AG10803 (cell line): ENCODE measurements around the gene SOX15.

Experiments used
- DNase-seq: peaks from one replicate; pipeline ENCODE4 v3.0.0; 2010; ENCODE audit warnings: low read depth
- H3K4me3 ChIP-seq: 2 replicates; pipeline ENCODE4 v1.5.1; 2011; ENCODE audit warnings: mild to moderate bottlenecking, low read length, control low read depth
- TF ChIP-seq, protein P1 (sequence below): conservative IDR thresholded peaks from 2 replicates; pipeline ENCODE4 v1.5.1; 2011; ENCODE audit warnings: mild to moderate bottlenecking, low read length, control low read depth, inconsistent platforms

The SOX15 gene

DNA sequence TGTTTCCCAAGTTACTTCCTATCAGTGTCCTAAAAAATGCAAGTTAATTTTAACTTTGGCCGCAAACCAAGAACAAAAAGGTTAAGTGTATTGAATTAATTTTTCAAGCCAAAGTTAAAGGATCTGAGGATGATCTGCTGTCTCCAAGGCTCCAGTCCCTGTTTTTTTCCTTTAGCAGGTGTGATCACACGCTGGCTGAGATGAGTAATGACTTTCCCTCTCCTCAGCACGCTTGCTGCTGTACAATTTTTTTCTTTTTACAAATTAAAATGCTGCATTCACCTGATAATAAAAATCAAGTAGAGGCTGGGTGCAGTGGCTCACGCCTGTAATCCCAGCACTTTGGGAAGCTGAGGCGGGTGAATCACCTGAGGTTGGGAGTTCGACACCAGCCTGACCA is 45.0 kb downstream of the SOX15 start:
- no peak for DNase-seq
- H3K4me3 ChIP-seq, result no peak overlapping the region
- TF ChIP-seq, protein P1, sequence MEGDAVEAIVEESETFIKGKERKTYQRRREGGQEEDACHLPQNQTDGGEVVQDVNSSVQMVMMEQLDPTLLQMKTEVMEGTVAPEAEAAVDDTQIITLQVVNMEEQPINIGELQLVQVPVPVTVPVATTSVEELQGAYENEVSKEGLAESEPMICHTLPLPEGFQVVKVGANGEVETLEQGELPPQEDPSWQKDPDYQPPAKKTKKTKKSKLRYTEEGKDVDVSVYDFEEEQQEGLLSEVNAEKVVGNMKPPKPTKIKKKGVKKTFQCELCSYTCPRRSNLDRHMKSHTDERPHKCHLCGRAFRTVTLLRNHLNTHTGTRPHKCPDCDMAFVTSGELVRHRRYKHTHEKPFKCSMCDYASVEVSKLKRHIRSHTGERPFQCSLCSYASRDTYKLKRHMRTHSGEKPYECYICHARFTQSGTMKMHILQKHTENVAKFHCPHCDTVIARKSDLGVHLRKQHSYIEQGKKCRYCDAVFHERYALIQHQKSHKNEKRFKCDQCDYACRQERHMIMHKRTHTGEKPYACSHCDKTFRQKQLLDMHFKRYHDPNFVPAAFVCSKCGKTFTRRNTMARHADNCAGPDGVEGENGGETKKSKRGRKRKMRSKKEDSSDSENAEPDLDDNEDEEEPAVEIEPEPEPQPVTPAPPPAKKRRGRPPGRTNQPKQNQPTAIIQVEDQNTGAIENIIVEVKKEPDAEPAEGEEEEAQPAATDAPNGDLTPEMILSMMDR, result no peak

DNA sequence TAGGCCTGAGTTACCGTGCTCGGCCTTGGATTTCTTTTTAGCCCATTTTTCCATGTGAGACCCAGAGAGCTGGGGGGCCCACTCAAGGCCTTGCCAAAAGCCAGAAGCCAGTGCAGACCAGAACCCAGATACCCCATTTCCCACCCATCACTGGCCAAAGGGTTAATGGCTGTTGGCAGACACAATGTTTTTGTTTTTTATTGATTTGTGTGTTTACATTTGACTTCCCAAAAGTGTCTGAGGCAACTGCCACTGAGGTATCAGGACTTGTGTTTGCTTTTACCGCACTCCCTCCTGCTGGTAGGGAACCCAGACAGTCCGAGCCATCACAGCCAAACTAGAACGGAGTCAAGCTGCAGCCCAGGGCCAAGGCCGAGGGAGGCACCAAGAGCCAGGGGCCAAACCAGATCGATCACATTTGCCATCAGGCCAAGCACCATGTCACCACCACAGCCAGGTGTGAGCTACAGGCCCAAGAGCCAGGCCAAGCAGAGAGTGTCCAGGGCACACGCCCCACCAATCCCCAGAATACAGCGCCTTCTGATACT is 48.7 kb downstream of the SOX15 start:
- TF ChIP-seq, protein P1, result no peak
- no peak for DNase-seq
- H3K4me3 ChIP-seq, result no peak overlapping the region

DNA sequence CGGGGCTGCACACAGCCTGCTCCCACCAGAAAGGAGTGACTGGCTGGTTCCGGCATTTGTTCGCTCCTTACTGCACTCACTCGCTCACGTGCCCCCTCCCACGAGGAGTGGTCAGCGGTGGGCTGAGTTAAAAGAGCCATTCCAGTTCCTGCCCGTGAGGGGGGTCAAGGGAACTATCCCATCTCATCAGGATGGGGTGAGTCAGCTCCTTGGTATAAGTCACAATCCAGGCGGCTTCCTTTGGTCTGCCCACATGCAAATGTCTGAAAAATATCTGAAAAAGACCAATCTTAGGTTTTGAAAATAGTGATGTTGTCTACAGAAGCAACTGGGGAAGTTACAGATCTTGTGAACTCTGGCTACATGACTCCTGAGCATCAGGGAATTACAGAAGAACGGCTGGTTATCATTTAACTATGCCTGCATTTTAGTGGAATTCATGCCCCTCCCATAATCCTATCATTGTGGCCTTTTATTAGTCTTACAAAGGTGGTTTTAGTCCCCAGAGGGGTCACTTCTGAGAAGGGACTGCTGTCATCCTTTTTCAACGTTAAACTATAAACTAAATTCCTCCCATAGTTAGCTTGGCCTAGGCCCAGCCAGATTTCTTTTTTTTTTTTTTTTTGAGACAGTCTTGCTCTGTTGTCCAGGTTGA is 50.9 kb downstream of the SOX15 start:
- H3K4me3 ChIP-seq, result no peak overlapping the region
- DNase-seq, result no peak
- TF ChIP-seq, protein P1, result no peak
